ENCODE data around the gene GZMA.

GZMA gene

GRCh38 chr5:55113327-55113726 is 10.9 kb downstream of the GZMA start:
- no peak for DNase-seq

DNA sequence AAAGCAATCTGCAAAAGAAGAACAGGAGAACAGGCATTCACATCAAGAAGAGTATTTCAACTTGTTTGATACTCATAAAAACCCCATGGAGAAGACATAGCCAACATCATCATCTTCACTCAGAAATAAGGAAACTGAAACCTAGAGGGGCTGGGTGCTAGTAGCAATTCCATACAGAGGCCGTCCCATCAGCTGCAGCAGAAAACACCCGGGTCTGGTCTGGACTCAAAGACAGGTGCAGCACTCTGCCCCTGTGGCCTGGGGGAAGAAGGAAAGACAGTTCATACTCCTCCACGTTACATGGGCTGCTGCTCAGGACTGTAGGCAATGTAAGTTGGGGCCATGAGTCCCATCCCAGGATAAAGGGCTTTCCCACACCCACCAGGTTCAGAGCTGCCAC is 11.6 kb downstream of the GZMA start:
- no peak for DNase-seq

DNA sequence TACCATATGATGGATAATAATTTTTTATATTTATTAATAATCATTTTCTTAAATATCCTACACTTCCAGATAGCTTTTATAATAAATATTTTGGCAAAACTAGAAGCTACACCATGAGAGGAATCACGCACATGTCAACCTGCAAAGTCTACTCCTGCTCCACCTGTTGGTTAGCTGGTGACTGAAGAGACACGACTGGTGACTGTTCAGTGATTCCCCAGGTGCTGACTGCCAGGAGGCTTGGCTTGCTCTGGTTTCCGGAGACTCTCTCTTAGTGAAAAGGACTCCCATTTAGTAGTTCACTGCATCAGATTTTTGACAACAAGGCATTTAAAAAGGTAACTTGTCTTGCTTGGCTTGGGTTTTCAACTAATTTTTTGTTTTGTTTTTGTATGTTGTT is 20.9 kb downstream of the GZMA start:
- no peak for DNase-seq

GRCh38 chr5:55134053-55134722 is 31.7 kb downstream of the GZMA start:
- no peak for DNase-seq

GRCh38 chr5:55136521-55136920 is 34.1 kb downstream of the GZMA start:
- DNase-seq = no peak

- no peak for DNase-seq
These were observed 38.6 kb downstream of the GZMA start for GRCh38 chr5:55140908-55141665.

DNA sequence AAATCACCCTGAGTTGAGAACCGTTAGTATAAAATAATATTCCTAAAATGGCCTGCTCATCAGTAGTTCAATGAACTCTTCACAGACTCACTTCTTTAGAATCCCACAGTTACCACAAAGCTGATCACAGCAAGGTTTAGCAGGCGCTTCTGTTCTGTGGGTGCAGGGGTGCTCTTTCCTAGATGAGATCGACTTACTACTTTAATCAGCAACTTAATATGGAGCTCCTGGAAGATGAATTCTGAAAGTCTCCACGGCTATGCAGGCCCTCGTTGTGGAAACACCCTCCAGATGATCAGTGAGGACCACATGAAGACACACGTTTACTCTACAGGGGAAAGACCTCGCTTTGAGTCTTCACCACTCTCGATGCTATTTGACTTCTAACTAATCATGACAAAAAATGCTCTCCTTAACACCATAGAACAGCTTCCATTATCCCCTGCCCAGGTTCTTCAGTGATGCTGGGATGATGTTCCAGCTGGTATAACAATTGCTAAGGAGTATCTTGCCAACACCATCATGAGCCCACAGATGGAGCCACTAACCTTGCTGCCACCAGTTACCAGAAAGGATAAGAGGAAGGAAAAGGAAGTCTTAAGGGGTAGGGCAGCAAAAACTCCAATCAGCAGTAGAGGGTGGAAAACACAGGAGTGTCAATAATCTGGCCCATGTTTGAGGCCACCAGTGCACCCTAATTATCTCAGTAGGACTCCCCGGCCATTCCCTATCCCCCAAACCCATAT is 39.7 kb downstream of the GZMA start:
- no peak for DNase-seq

DNA sequence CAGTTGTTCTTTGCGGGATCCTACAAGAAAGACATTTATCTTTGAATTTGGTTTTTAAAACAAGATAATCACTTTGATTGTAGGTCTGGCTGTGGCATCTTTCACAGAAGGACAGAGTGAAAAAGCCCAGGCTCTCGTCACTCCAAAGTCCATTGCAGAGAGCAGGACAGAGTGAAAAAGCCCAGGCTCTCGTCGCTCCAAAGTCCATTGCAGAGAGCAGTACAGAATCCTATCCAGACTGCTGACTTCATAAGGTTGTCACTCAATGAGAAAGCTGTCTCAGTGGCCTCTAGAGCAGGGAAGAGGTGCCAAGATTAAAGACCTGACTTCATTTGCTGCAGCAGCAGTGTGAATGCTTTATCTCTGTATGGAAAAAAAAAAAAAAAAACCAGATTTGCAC is 41.2 kb downstream of the GZMA start:
- DNase-seq = no peak

- no peak for DNase-seq
These were observed 43.6 kb downstream of the GZMA start for GRCh38 chr5:55146080-55146479.

- peak; percentile 77 for DNase-seq
These were observed 44.2 kb downstream of the GZMA start for GRCh38 chr5:55146543-55147151.

DNA sequence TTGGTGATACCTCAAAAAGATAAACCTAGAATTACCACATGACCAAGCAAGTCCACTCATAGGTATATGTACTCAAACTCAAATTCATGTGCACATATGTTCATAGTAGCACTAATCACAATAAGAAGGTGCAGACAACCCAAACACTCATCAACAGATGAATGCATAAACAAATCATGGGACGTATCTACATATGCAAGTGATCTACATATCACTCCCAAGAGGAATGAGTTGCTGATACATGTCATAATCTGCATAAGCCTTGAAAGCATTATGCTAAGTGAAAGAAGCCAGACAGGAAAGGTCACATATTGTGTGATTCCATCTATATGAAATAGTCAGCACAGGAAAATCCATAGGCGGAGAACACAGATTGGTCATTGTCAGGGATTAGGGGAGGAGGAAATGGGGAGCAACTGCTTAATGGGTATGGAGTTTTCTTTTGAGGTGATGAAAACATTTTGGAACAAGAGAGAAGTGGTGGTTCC is 46.9 kb downstream of the GZMA start:
- DNase-seq = no peak

DNA sequence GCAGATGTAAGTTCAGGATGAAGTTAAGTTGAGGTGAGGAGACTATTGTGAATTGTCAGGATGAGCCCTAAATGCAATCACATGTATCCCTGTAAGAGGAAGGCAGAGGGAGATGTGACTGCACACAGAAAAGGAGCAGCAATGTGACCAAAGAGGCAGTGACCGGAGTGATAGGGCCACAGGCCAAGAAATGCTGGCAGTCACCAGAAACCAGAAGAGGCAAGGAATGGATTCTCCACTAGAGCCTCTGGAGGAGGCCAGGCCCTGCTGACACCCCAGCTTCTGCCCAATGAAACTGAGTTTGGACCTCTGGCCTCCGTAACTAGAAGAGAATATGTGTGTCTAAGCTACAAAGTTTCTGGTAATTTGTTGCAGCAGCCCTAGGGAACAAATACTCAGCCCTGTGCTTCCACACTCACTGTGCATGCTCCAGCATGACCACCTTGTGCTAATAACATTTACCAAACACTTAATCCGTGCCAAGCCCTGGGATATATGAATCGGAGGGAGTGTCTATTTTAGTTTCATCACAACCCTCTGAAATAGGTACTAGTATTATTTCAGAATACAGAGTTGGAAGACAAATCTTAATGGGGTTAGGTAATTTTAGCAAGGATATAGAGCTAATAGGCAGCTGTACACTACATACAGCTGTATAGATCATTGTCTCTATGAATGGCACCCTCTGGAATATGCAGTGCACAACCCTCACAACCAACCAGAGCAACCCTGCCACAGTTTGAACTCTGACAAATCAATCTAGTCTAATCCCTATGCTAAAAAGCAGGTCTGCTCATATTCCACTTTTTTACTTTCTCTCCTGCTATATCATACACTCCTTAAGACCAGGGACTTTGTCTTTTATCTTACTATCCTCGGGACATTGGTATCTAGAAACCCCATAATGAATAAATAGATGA is 49.7 kb downstream of the GZMA start:
- DNase-seq = no peak

DNA sequence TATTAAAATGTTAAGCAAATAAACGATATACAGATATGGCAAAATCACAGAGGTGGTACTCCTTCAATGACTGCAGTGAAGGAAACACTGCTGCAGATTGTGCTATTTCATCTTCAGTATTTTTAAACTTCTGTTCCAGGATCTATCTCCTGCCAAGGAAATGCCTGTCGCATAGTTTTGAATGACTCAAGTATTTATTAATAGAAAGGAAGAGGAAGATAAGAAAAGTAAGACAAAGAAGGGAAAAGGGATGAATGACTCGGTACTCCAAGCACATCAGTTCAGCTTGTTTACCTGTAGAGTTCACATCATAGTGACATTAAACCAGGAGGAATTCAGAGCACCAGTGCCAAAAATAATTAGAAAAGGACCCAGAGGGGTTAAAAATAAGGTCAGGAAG is 52.4 kb downstream of the GZMA start:
- DNase-seq = no peak

All from left hindlimb (tissue), 1 donor.